Lung (tissue), 12 donors: ENCODE measurements around the gene P3H2. TPM values are rescaled to one million over a fixed set of nuclear protein-coding genes. Genes with fewer than 3 reads are reported as not detected.

Experiments used
- ATAC-seq: fragments of 200-7000 bp; cut with Tn5 transposase; one replicate; pipeline ENCODE4 v1.9.1; 2020; ENCODE audit warnings: moderate number of reproducible peaks; ENCODE audit not compliant: insufficient read depth, low FRiP score
- DNase-seq, 3 donors: peaks; one replicate each; pipeline ENCODE4 v3.0.0-alpha.2; 2013 to 2017
- H3K27ac ChIP-seq, 2 donors: one replicate each; pipeline ENCODE4 v1.5.1; 2013; ENCODE audit warnings: mild to moderate bottlenecking in 2 of 2, moderate library complexity in 2 of 2, control low read depth in 1 of 2, inconsistent platforms in 1 of 2, low read depth in 1 of 2, low read length in 1 of 2
- H3K27me3 ChIP-seq, 3 donors: one replicate each; pipeline ENCODE4 v1.5.1; 2013; ENCODE audit warnings: low read length in 2 of 3; ENCODE audit not compliant: control insufficient read depth in 3 of 3, insufficient read depth in 3 of 3
- H3K36me3 ChIP-seq, 4 donors: one replicate each; pipeline ENCODE4 v1.5.1; 2013; ENCODE audit warnings: low read length in 4 of 4, mild to moderate bottlenecking in 1 of 4, moderate library complexity in 1 of 4; ENCODE audit not compliant: control insufficient read depth in 4 of 4, insufficient read depth in 4 of 4
- H3K4me1 ChIP-seq, 5 donors: one replicate each; pipeline ENCODE4 v1.5.1; 2013; ENCODE audit warnings: low read length in 5 of 5, mild to moderate bottlenecking in 2 of 5, moderate library complexity in 1 of 5; ENCODE audit not compliant: control insufficient read depth in 5 of 5, insufficient read depth in 5 of 5
- H3K4me3 ChIP-seq: one replicate; pipeline ENCODE4 v1.5.1; 2013; ENCODE audit warnings: mild to moderate bottlenecking, control low read depth, moderate library complexity
- H3K9ac ChIP-seq, 2 donors: one replicate each; pipeline ENCODE4 v1.5.1; 2013; ENCODE audit warnings: low read length in 2 of 2, control low read depth in 1 of 2; ENCODE audit not compliant: insufficient read depth in 1 of 2
- H3K9me3 ChIP-seq, 4 donors: one replicate each; pipeline ENCODE4 v1.5.1; 2013; ENCODE audit warnings: low read length in 3 of 4, mild to moderate bottlenecking in 1 of 4, moderate library complexity in 1 of 4; ENCODE audit not compliant: control insufficient read depth in 4 of 4, insufficient read depth in 3 of 4
- CTCF ChIP-seq: IDR thresholded peaks from 2 replicates; pipeline ENCODE4 v1.5.1; 2012; ENCODE audit warnings: mild to moderate bottlenecking; ENCODE audit errors: control extremely low read depth, extremely low read depth
- WGBS, 2 donors: extraction: QIAGEN DNeasy Blood & Tissue Kit; methylation state at CpG; one replicate each; pipeline ENCODE4 v1.1.7; 2013; 5-methylcytosine and 5-hydroxymethylcytosine counted together
- polyA plus RNA-seq, 2 donors: library from polyadenylated mRNA; stranded (reverse); fragments of 200-250 nt; gene quantifications; one replicate each; pipeline ENCODE4 v1.2.1, GENCODE V29; 2013
- total RNA-seq, 2 donors: library from RNA; depleted of rRNA in 1 of 2; stranded (reverse); fragments of >200 nt in 1 of 2; gene quantifications; one replicate each; pipeline ENCODE4 v1.2.1, GENCODE V29; 2014 to 2021
- donor health status: control.
- donor health status: control.
- donor health status: Bipolar disorder and iron deficiency.
- donor health status: healthy.
- donor health status: DM: yes; HTN: yes; CAD: no.

Gene P3H2
- total and polyA plus RNA-seq, 4 donors = 18.6 to 59.9 (median 40.6) TPM

GRCh38 chr3:190097617-190098016 is 23.1 kb downstream of the P3H2 start:
- H3K4me3 ChIP-seq = no peak overlapping the region
- no peak for DNase-seq
- ATAC-seq = no peak
- H3K9ac ChIP-seq = no peak overlapping the region
- no peaks in the 10 kb centered on the region for H3K27me3 ChIP-seq
- peaks cover 0 to 38% (median 5%) of the 10 kb centered on the region in 5 donors for H3K4me1 ChIP-seq
- no peaks in the 10 kb centered on the region for H3K9me3 ChIP-seq
- TF ChIP-seq CTCF = no peak
- no peak overlapping the region for H3K27ac ChIP-seq
- WGBS, 2 donors = 73 to 85% methylated on average over 3 of the region's 3 CpGs
- no peaks in the 10 kb centered on the region for H3K36me3 ChIP-seq

DNA sequence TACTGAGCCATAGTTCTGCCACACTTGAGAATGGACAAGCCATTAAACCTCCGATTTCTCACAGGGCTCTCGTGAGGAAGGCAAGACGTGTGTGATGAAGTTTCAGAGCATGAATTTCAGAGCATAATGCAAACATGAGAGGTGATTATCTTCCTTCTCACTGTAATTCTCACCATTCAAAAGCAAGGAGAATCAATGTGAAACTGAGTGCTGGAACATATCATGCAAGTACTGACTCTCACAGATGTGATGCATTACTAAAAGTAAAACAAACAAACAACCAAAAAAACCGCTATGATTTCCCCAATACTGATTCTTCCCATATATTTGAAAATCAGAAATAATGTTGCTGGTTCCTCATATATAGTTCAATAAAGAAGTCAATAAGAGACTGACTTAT is 23.7 kb downstream of the P3H2 start:
- H3K9me3 ChIP-seq = no peaks in the 10 kb centered on the region
- H3K4me3 ChIP-seq = no peak overlapping the region
- H3K4me1 ChIP-seq = peaks cover 0 to 36% (median 5%) of the 10 kb centered on the region in 5 donors
- no peak overlapping the region for H3K27ac ChIP-seq
- 87 to 89% methylated on average over 4 of the region's 4 CpGs for WGBS, 2 donors
- DNase-seq = no peak
- no peak for ATAC-seq
- no peak for TF ChIP-seq CTCF
- H3K27me3 ChIP-seq = no peaks in the 10 kb centered on the region
- no peaks in the 10 kb centered on the region for H3K36me3 ChIP-seq
- no peak overlapping the region for H3K9ac ChIP-seq

GRCh38 chr3:190096345-190096744 is 24.4 kb downstream of the P3H2 start:
- Histone ChIP-seq H3K27me3 (no peaks in the 10 kb centered on the region), H3K4me3 (no peak overlapping the region), H3K4me1 (peaks cover 0 to 30% (median 3%) of the 10 kb centered on the region in 5 donors), H3K27ac (no peak overlapping the region), H3K9me3 (no peaks in the 10 kb centered on the region), H3K36me3 (no peaks in the 10 kb centered on the region), H3K9ac (no peak overlapping the region)
- no peak for DNase-seq
- no peak for TF ChIP-seq CTCF
- WGBS, 2 donors = 86 to 96% methylated on average over 4 of the region's 4 CpGs
- ATAC-seq = no peak

DNA sequence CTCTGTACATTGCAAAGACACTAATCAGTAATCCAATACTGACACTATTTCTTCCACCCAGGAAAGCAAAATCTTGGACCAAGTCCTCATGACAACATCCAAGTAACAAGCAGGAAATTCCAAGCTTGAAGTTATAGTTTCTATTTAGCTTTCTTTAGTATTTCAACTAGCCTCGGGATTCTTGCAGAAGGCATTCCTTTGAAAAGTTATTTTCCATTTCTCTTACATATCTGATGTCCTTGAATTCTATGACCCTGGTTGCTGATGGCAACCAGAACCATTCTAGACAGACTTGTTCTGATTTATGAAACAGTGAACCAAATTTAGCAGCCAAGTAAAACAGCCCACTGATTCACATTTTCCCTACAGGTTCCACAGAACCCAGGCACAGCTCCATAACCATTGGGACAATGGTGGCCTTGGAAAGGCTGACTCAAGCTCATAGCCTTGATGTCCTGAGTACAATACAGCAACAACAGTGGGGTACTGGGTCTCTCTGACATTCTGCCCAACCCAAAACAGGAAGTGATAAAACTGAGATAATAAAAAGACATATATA is 26.5 kb downstream of the P3H2 start:
- DNase-seq = peak in 2 of 3 donors; percentile 61 to 77
- 26 to 59% methylated on average over 1 of the region's 1 CpG for WGBS, 2 donors

More for the DNA sequence above, 26.5 kb downstream of the P3H2 start:
- TF ChIP-seq CTCF = no peak
- no peaks in the 10 kb centered on the region for H3K27me3 ChIP-seq
- no peaks in the 10 kb centered on the region for H3K9me3 ChIP-seq
- no peak overlapping the region for H3K27ac ChIP-seq
- H3K4me3 ChIP-seq = no peak overlapping the region
- peaks cover 0 to 21% (median 3%) of the 10 kb centered on the region in 5 donors for H3K4me1 ChIP-seq
- H3K36me3 ChIP-seq = no peaks in the 10 kb centered on the region
- ATAC-seq = no peak
- H3K9ac ChIP-seq = no peak overlapping the region
